HepG2 (cell line): ENCODE measurements around the gene AMZ1.

Experiments used
- ASH2L ChIP-seq: fragments of 300-600, 200-600 bp; sonication (generic); IDR thresholded peaks from 2 replicates; pipeline ENCODE4 v1.7.0; 2017; ENCODE audit warnings: low read depth, mild to moderate bottlenecking, moderate library complexity, mixed read lengths, low read length; ENCODE audit not compliant: insufficient read length
- E2F1 ChIP-seq: sonication (generic); formaldehyde crosslinking; IDR thresholded peaks from 2 replicates; pipeline ENCODE4 v1.5.0; 2020; ENCODE audit warnings: missing genetic modification reagents
- HNRNPL ChIP-seq: fragments of 200-400 bp; formaldehyde crosslinking; IDR thresholded peaks from 2 replicates; pipeline ENCODE4 v1.6.1; 2017; ENCODE audit warnings: mild to moderate bottlenecking, low read depth, low read length
- HOXD1 ChIP-seq: sonication (generic); formaldehyde crosslinking; IDR thresholded peaks from 2 replicates; pipeline ENCODE4 v1.5.0; 2020; ENCODE audit warnings: missing genetic modification reagents
- MXI1 ChIP-seq: IDR thresholded peaks from 3 replicates; pipeline ENCODE4 v1.6.1; 2012; ENCODE audit warnings: low read depth, low read length, inconsistent platforms, borderline replicate concordance
- POLR2AphosphoS5 ChIP-seq: IDR thresholded peaks from 2 replicates; pipeline ENCODE4 v1.6.1; 2012; ENCODE audit warnings: low read depth, low read length
- SRY ChIP-seq: sonication (generic); formaldehyde crosslinking; IDR thresholded peaks from 2 replicates; pipeline ENCODE4 v1.8.0; 2022; ENCODE audit warnings: mild to moderate bottlenecking, missing genetic modification reagents
- ZBTB10 ChIP-seq: sonication (generic); formaldehyde crosslinking; IDR thresholded peaks from 2 replicates; pipeline ENCODE4 v1.4.0; 2020; ENCODE audit warnings: missing genetic modification reagents, borderline replicate concordance

GRCh38 chr7:2658941-2659340 is 29.1 kb upstream of the AMZ1 start:
- TF ChIP-seq ASH2L (no peak), ZBTB10 (CRISPR knock-in tag) (no peak), POLR2AphosphoS5 (no peak), E2F1 (CRISPR knock-in tag) (no peak), HOXD1 (CRISPR knock-in tag) (no peak), HNRNPL (no peak), SRY (CRISPR knock-in tag) (no peak), MXI1 (no peak)
